K562 (cell line): ENCODE measurements around the gene NAGPA. TPM values are rescaled to one million over a fixed set of nuclear protein-coding genes. Genes with fewer than 3 reads are reported as not detected.
A peak's percentile ranks its signal among the peaks of the same experiment; 100 is the strongest.

Experiments
- CBX3 ChIP-seq, 2 experiments: IDR thresholded peaks; 1 replicate in 1 of 2; 2 replicates in 1 of 2; pipeline ENCODE4 v1.6.1; 2012; ENCODE audit warnings: inconsistent platforms in 2 of 2, low read length in 2 of 2, borderline replicate concordance in 1 of 2, control low read depth in 1 of 2
- ESRRA ChIP-seq: fragments of 450-650 bp; IDR thresholded peaks from 2 replicates; pipeline ENCODE4 v1.6.1; 2014; ENCODE audit warnings: low read depth, mild to moderate bottlenecking, moderate library complexity, borderline replicate concordance
- FOXK2 ChIP-seq, 2 experiments: fragments of 450-650 bp; IDR thresholded peaks in 1 of 2; conservative IDR thresholded peaks in 1 of 2; 2 replicates each; pipeline ENCODE4 v1.6.1; 2016; ENCODE audit warnings: low read depth in 2 of 2, mild to moderate bottlenecking in 1 of 2
- HDAC1 ChIP-seq, 2 experiments: fragments of 450-650 bp; IDR thresholded peaks; 2 replicates each; pipeline ENCODE4 v1.6.1; 2016 to 2017; ENCODE audit warnings: inconsistent platforms in 1 of 2, mild to moderate bottlenecking in 1 of 2, moderate library complexity in 1 of 2
- KDM4B ChIP-seq, 2 experiments: fragments of 450-650 bp in 1 of 2; sonication (generic) in 1 of 2; IDR thresholded peaks; 2 replicates each; pipeline ENCODE4 v1.6.1; 2016 to 2017; ENCODE audit warnings: borderline replicate concordance in 2 of 2, antibody characterized with exemption in 1 of 2, low read depth in 1 of 2, mild to moderate bottlenecking in 1 of 2
- MAX ChIP-seq: sonication (generic); formaldehyde crosslinking; IDR thresholded peaks from 2 replicates; pipeline ENCODE4 v1.9.0; 2022; ENCODE audit warnings: mild to moderate bottlenecking, missing genetic modification reagents
- MLX ChIP-seq, 2 experiments: fragments of 450-650 bp in 1 of 2; sonication (generic) in 1 of 2; formaldehyde crosslinking; conservative IDR thresholded peaks; 2 replicates each; pipeline versions ENCODE4 v1.4.0 to v1.8.1; 2020 to 2022; ENCODE audit warnings: mild to moderate bottlenecking in 1 of 2, missing genetic modification reagents in 1 of 2
- MXD1 ChIP-seq: fragments of 250-450 bp; sonication (Bioruptor Pico); IDR thresholded peaks from 2 replicates; pipeline ENCODE4 v1.8.0; 2021; ENCODE audit warnings: borderline replicate concordance, mild to moderate bottlenecking, moderate library complexity; ENCODE audit not compliant: poor library complexity, severe bottlenecking
- NR1H2 ChIP-seq: sonication (generic); formaldehyde crosslinking; IDR thresholded peaks from 2 replicates; pipeline ENCODE4 v1.4.0; 2020; ENCODE audit warnings: mild to moderate bottlenecking, missing genetic modification reagents
- NR2C2 ChIP-seq, 2 experiments: fragments of 200-800 bp in 1 of 2; sonication (Bioruptor generic) in 1 of 2; sonication (generic) in 1 of 2; formaldehyde crosslinking in 1 of 2; IDR thresholded peaks; 2 replicates each; pipeline versions ENCODE4 v1.6.1 to v1.8.0; 2016 to 2022; ENCODE audit warnings: mild to moderate bottlenecking in 1 of 2, missing compliant biosample characterization in 1 of 2, missing genetic modification characterization in 1 of 2, missing genetic modification reagents in 1 of 2
- NRF1 ChIP-seq, 2 experiments: fragments of 450-650 bp; IDR thresholded peaks in 1 of 2; conservative IDR thresholded peaks in 1 of 2; 2 replicates each; pipeline ENCODE4 v1.6.1; 2014; ENCODE audit warnings: mild to moderate bottlenecking in 2 of 2
- POLR2A ChIP-seq: fragments of 450-650 bp; conservative IDR thresholded peaks from 2 replicates; pipeline ENCODE4 v1.6.1; 2016
- SAP30 ChIP-seq: fragments of 200-600 bp; sonication (generic); IDR thresholded peaks from 2 replicates; pipeline ENCODE4 v1.6.1; 2012; ENCODE audit warnings: borderline replicate concordance, low read depth, mild to moderate bottlenecking, moderate library complexity, low read length, control low read depth, inconsistent platforms; ENCODE audit not compliant: insufficient read depth, poor library complexity, severe bottlenecking
- SIN3A ChIP-seq, 2 experiments: fragments of 150-350 bp in 1 of 2; IDR thresholded peaks; 2 replicates each; pipeline ENCODE4 v1.6.1; 2011 to 2016; ENCODE audit warnings: borderline replicate concordance in 2 of 2, low read depth in 2 of 2, low read length in 2 of 2, mild to moderate bottlenecking in 2 of 2, moderate library complexity in 2 of 2; ENCODE audit not compliant: control insufficient read depth in 1 of 2
- SMAD4 ChIP-seq: fragments of 250-450 bp; sonication (Bioruptor Pico); conservative IDR thresholded peaks from 2 replicates; pipeline ENCODE4 v1.8.0; 2021; ENCODE audit warnings: inconsistent platforms, mild to moderate bottlenecking, moderate library complexity
- TAF1 ChIP-seq: IDR thresholded peaks from 2 replicates; pipeline ENCODE4 v1.6.1; 2011; ENCODE audit warnings: mild to moderate bottlenecking, low read length, moderate library complexity; ENCODE audit not compliant: insufficient read depth, control insufficient read depth, severe bottlenecking; ENCODE audit errors: extremely low read depth
- TAF9B ChIP-seq: fragments of 450-650 bp; IDR thresholded peaks from 2 replicates; pipeline ENCODE4 v1.6.1; 2018; ENCODE audit warnings: mild to moderate bottlenecking; ENCODE audit not compliant: partially characterized antibody
- USF1 ChIP-seq: sonication (generic); formaldehyde crosslinking; IDR thresholded peaks from 2 replicates; pipeline ENCODE4 v1.9.0; 2022; ENCODE audit warnings: mild to moderate bottlenecking, missing genetic modification reagents
- ZNF212 ChIP-seq: fragments of 450-650 bp; formaldehyde crosslinking; IDR thresholded peaks from 2 replicates; pipeline ENCODE4 v1.4.0; 2020; ENCODE audit warnings: mild to moderate bottlenecking
- ZNF395 ChIP-seq: fragments of 200-800 bp; sonication (Bioruptor generic); IDR thresholded peaks from 2 replicates; pipeline ENCODE4 v1.6.1; 2017; ENCODE audit warnings: missing genetic modification characterization, missing compliant biosample characterization
- polyA plus RNA-seq, 8 experiments: library from polyadenylated mRNA; depleted of rRNA in 4 of 8; stranded (reverse) in 5 of 8; unstranded in 3 of 8; fragments of >200 nt; fragmentation: Nextera tagmentation in 2 of 8; fragmentation: Illumina TruSeq in 1 of 8; extraction: Ambion mirVana in 2 of 8; extraction: Trizol in 1 of 8; gene quantifications; 2 replicates each; pipeline versions ENCODE4 v1.2.1 to v1.2.3, GENCODE V29; 2011 to 2014; ENCODE audit warnings: inconsistent platforms in 1 of 8, missing spikeins in 1 of 8
- total RNA-seq, 7 experiments: library from RNA; depleted of rRNA in 6 of 7; stranded (reverse); fragments of >200 nt in 6 of 7; fragmentation: Illumina TruSeq in 2 of 7; extraction: Trizol in 2 of 7; gene quantifications; 2 replicates each; pipeline versions ENCODE4 v1.2.1 to v1.2.3, GENCODE V29; 2011 to 2021; ENCODE audit warnings: low replicate concordance in 1 of 7

The NAGPA gene
- total and polyA plus RNA-seq, 9 of the 15 experiments (the other 6 are each of a cell fraction or from before 2014, with no cell fraction given), result 0.15 to 12.7 (median 4.6) TPM

- peak in 1 of 2 experiments; percentile 83; a peak in 1 of 4 replicates for TF ChIP-seq KDM4B (IDR thresholded peaks at IDR 0.05; ENCODE audit: borderline replicate concordance in 2 of 2, low read depth in 1 of 2)
- TF ChIP-seq TAF9B, result peak; percentile 72
- no peak for TF ChIP-seq CBX3 (IDR thresholded peaks at IDR 0.05; ENCODE audit: borderline replicate concordance in 1 of 2, low read length in 2 of 2)
- TF ChIP-seq FOXK2 (conservative IDR thresholded peaks at IDR 0.05 in 1 of 2, IDR thresholded peaks at IDR 0.05 in 1 of 2; ENCODE audit: low read depth in 2 of 2), result peak; percentile 83 to 84
- no peak; the same call in none of the 2 replicates for TF ChIP-seq NR2C2 (CRISPR knock-in tag; IDR thresholded peaks at IDR 0.05)
- TF ChIP-seq NR2C2 (tag; IDR thresholded peaks at IDR 0.05), result peak; percentile 83
- TF ChIP-seq MAX (CRISPR knock-in tag), result peak; percentile 81
- peak; percentile 99 for TF ChIP-seq SAP30
- TF ChIP-seq POLR2A, result peak; percentile 72
- peak; percentile 69 to 72 for TF ChIP-seq NRF1 (conservative IDR thresholded peaks at IDR 0.05 in 1 of 2, IDR thresholded peaks at IDR 0.05 in 1 of 2)
- TF ChIP-seq ZNF212 (CRISPR knock-in tag), result no peak
- peak; percentile 89 for TF ChIP-seq MXD1 (CRISPR knock-in tag)
- no peak for TF ChIP-seq MLX (CRISPR knock-in tag; conservative IDR thresholded peaks at IDR 0.05)
- peak; percentile 77 to 99; a peak in 3 of 4 replicates for TF ChIP-seq HDAC1 (IDR thresholded peaks at IDR 0.05)
- peak; percentile 98 to 99; a peak in 3 of 4 replicates for TF ChIP-seq SIN3A (IDR thresholded peaks at IDR 0.05; ENCODE audit: borderline replicate concordance in 2 of 2, control insufficient read depth in 1 of 2, low read depth in 2 of 2, low read length in 2 of 2)
- TF ChIP-seq SMAD4, result 0 out of 2 replicates have a peak, but pooled peaks have one; percentile 36
- 0 out of 2 replicates have a peak, but pooled peaks have one; percentile 47 for TF ChIP-seq NR1H2 (CRISPR knock-in tag)
- peak; percentile 87 for TF ChIP-seq ZNF395 (CRISPR knock-in tag)
- TF ChIP-seq TAF1, result peak; percentile 82
- peak; percentile 100 for TF ChIP-seq USF1 (CRISPR knock-in tag)
- 0 out of 2 replicates have a peak, but pooled peaks have one; percentile 12 for TF ChIP-seq ESRRA
Measured at GRCh38 chr16:5033256-5034166, at the start of gene NAGPA (continued).
